H1 (cell line): ENCODE data around the gene ITPKC. TPM values are rescaled to one million over a fixed set of nuclear protein-coding genes. Genes with fewer than 3 reads are reported as not detected.

Source experiments
- GTF2F1 ChIP-seq: IDR thresholded peaks from 2 replicates; pipeline ENCODE4 v1.6.1; 2012; ENCODE audit warnings: low read depth, low read length, improper control_type of control experiment, borderline replicate concordance
- HDAC2 ChIP-seq, 2 experiments: fragments of 300-600 bp in 1 of 2; sonication (generic) in 1 of 2; IDR thresholded peaks; 2 replicates each; pipeline ENCODE4 v1.6.1; 2011 to 2012; ENCODE audit warnings: low read depth in 2 of 2, low read length in 2 of 2, mild to moderate bottlenecking in 2 of 2, moderate library complexity in 2 of 2, borderline replicate concordance in 1 of 2, inconsistent platforms in 1 of 2
- JUN ChIP-seq: IDR thresholded peaks from 2 replicates; pipeline ENCODE4 v1.6.1; 2011; ENCODE audit warnings: low read depth, mild to moderate bottlenecking, improper control_type of control experiment, low read length
- KDM1A ChIP-seq: fragments of 200-600, 300-600 bp; sonication (generic); IDR thresholded peaks from 2 replicates; pipeline ENCODE4 v1.7.1; 2016; ENCODE audit warnings: mild to moderate bottlenecking, low read length, borderline replicate concordance
- MAFK ChIP-seq: IDR thresholded peaks from 2 replicates; pipeline ENCODE4 v1.6.1; 2012; ENCODE audit warnings: low read depth, mild to moderate bottlenecking, improper control_type of control experiment, low read length
- RXRA ChIP-seq: IDR thresholded peaks from 2 replicates; pipeline ENCODE4 v1.6.1; 2011; ENCODE audit warnings: low read depth, mild to moderate bottlenecking, low read length, moderate library complexity; ENCODE audit not compliant: insufficient read depth
- SAP30 ChIP-seq: fragments of 300-600 bp; sonication (generic); IDR thresholded peaks from 2 replicates; pipeline ENCODE4 v1.7.1; 2012; ENCODE audit warnings: low read length, moderate library complexity, mild to moderate bottlenecking, inconsistent platforms; ENCODE audit not compliant: insufficient read depth, insufficient replicate concordance
- TCF12 ChIP-seq: IDR thresholded peaks from 2 replicates; pipeline ENCODE4 v1.6.1; 2011; ENCODE audit warnings: low read depth, mild to moderate bottlenecking, low read length
- ZNF274 ChIP-seq: IDR thresholded peaks from 2 replicates; pipeline ENCODE4 v1.7.0; 2012; ENCODE audit warnings: low read length, borderline replicate concordance; ENCODE audit errors: extremely low read depth
- polyA plus RNA-seq, 7 experiments: library from polyadenylated mRNA; depleted of rRNA in 3 of 7; stranded (reverse) in 5 of 7; unstranded in 2 of 7; fragments of >200 nt in 5 of 7; fragments of 200-250 nt in 2 of 7; gene quantifications; 1 replicate in 5 of 7; 2 replicates in 1 of 7; 4 replicates in 1 of 7; pipeline versions ENCODE4 v1.2.1 to v1.2.3, GENCODE V29; 2011 to 2013; ENCODE audit warnings: missing spikeins in 2 of 7, mixed read lengths in 2 of 7
- total RNA-seq: library from RNA; stranded (reverse); fragmentation: NEBNext Ultra II Directional; extraction: Animal tissue kit (Norgen Biotek cat#: 25700); gene quantifications from 2 replicates; pipeline ENCODE4 v1.2.1, GENCODE V29; 2021
- TF ChIP-seq, protein P1 (sequence below): fragments of 300-600 bp; sonication (generic); IDR thresholded peaks from 2 replicates; pipeline ENCODE4 v1.7.1; 2012; ENCODE audit warnings: low read length, moderate library complexity, mild to moderate bottlenecking, inconsistent platforms; ENCODE audit not compliant: insufficient replicate concordance

ITPKC gene
- total and polyA plus RNA-seq, 2 of the 8 experiments (the other 6 are each of a cell fraction or from before 2014, with no cell fraction given) = 5.2 to 8.9 TPM

DNA sequence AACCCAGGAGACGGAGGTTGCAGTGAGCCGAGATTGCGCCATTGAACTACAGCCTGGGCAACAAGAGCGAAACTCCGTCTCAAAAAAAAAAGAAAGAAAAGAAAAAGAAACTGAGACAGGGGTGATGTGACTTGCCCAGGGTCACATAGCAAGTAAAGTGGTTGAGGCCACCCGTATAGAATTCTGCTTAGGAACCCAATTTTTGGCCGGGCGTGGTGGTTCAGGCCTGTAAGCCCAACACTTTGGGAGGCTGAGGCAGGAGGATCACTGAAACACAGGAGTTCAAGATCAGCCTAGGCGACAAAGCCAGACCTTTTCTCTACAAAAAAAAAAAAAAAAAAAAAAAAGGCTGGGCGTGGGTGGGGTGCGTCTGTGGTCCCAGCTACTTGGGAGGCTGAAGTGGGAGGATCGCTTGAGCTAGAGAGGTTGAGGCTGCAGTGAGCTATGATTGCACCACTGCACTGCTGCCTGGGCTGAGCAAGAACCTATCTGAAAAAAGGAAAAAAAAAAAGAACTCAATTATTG, 35.4 kb downstream of the ITPKC start (continued):
- TF ChIP-seq, protein P1, sequence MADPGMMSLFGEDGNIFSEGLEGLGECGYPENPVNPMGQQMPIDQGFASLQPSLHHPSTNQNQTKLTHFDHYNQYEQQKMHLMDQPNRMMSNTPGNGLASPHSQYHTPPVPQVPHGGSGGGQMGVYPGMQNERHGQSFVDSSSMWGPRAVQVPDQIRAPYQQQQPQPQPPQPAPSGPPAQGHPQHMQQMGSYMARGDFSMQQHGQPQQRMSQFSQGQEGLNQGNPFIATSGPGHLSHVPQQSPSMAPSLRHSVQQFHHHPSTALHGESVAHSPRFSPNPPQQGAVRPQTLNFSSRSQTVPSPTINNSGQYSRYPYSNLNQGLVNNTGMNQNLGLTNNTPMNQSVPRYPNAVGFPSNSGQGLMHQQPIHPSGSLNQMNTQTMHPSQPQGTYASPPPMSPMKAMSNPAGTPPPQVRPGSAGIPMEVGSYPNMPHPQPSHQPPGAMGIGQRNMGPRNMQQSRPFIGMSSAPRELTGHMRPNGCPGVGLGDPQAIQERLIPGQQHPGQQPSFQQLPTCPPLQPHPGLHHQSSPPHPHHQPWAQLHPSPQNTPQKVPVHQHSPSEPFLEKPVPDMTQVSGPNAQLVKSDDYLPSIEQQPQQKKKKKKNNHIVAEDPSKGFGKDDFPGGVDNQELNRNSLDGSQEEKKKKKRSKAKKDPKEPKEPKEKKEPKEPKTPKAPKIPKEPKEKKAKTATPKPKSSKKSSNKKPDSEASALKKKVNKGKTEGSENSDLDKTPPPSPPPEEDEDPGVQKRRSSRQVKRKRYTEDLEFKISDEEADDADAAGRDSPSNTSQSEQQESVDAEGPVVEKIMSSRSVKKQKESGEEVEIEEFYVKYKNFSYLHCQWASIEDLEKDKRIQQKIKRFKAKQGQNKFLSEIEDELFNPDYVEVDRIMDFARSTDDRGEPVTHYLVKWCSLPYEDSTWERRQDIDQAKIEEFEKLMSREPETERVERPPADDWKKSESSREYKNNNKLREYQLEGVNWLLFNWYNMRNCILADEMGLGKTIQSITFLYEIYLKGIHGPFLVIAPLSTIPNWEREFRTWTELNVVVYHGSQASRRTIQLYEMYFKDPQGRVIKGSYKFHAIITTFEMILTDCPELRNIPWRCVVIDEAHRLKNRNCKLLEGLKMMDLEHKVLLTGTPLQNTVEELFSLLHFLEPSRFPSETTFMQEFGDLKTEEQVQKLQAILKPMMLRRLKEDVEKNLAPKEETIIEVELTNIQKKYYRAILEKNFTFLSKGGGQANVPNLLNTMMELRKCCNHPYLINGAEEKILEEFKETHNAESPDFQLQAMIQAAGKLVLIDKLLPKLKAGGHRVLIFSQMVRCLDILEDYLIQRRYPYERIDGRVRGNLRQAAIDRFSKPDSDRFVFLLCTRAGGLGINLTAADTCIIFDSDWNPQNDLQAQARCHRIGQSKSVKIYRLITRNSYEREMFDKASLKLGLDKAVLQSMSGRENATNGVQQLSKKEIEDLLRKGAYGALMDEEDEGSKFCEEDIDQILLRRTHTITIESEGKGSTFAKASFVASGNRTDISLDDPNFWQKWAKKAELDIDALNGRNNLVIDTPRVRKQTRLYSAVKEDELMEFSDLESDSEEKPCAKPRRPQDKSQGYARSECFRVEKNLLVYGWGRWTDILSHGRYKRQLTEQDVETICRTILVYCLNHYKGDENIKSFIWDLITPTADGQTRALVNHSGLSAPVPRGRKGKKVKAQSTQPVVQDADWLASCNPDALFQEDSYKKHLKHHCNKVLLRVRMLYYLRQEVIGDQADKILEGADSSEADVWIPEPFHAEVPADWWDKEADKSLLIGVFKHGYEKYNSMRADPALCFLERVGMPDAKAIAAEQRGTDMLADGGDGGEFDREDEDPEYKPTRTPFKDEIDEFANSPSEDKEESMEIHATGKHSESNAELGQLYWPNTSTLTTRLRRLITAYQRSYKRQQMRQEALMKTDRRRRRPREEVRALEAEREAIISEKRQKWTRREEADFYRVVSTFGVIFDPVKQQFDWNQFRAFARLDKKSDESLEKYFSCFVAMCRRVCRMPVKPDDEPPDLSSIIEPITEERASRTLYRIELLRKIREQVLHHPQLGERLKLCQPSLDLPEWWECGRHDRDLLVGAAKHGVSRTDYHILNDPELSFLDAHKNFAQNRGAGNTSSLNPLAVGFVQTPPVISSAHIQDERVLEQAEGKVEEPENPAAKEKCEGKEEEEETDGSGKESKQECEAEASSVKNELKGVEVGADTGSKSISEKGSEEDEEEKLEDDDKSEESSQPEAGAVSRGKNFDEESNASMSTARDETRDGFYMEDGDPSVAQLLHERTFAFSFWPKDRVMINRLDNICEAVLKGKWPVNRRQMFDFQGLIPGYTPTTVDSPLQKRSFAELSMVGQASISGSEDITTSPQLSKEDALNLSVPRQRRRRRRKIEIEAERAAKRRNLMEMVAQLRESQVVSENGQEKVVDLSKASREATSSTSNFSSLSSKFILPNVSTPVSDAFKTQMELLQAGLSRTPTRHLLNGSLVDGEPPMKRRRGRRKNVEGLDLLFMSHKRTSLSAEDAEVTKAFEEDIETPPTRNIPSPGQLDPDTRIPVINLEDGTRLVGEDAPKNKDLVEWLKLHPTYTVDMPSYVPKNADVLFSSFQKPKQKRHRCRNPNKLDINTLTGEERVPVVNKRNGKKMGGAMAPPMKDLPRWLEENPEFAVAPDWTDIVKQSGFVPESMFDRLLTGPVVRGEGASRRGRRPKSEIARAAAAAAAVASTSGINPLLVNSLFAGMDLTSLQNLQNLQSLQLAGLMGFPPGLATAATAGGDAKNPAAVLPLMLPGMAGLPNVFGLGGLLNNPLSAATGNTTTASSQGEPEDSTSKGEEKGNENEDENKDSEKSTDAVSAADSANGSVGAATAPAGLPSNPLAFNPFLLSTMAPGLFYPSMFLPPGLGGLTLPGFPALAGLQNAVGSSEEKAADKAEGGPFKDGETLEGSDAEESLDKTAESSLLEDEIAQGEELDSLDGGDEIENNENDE = no peak
- TF ChIP-seq MAFK (no peak), TCF12 (no peak), GTF2F1 (no peak), HDAC2 (IDR thresholded peaks at IDR 0.05; ENCODE audit: borderline replicate concordance in 1 of 2, low read depth in 2 of 2, low read length in 2 of 2) (no peak), JUN (no peak), RXRA (no peak), ZNF274 (no peak), KDM1A (no peak), SAP30 (no peak)
